Hepatocyte (in vitro differentiated cells): ENCODE results near the gene TIAM1. TPM values are rescaled to one million over a fixed set of nuclear protein-coding genes. Genes with fewer than 3 reads are reported as not detected.

ENCODE experiments used
- DNase-seq: peaks from one replicate; pipeline ENCODE4 v3.0.0-alpha.2; 2016; ENCODE audit warnings: low spot score
- H2AFZ ChIP-seq: fragments of 200-600 bp; sonication (generic); 2 replicates; pipeline ENCODE4 v1.6.0; 2016; ENCODE audit warnings: antibody characterized with exemption, mild to moderate bottlenecking
- H3K27ac ChIP-seq: fragments of 200-600 bp; sonication (generic); 2 replicates; pipeline ENCODE4 v1.5.1; 2016; ENCODE audit warnings: mild to moderate bottlenecking
- H3K27me3 ChIP-seq: fragments of 200-600 bp; sonication (generic); 2 replicates; pipeline ENCODE4 v1.6.1; 2016
- H3K36me3 ChIP-seq: fragments of 200-600 bp; sonication (generic); replicated peaks from 2 replicates; pipeline ENCODE4 v1.5.1; 2016; ENCODE audit warnings: low read depth; ENCODE audit not compliant: insufficient read depth
- H3K4me1 ChIP-seq: fragments of 200-600 bp; sonication (generic); 2 replicates; pipeline ENCODE4 v1.5.1; 2016; ENCODE audit warnings: mild to moderate bottlenecking, moderate library complexity; ENCODE audit not compliant: insufficient read depth
- H3K4me2 ChIP-seq: fragments of 200-600 bp; sonication (generic); 2 replicates; pipeline ENCODE4 v1.6.0; 2016
- H3K4me3 ChIP-seq: fragments of 200-600 bp; sonication (generic); 2 replicates; pipeline ENCODE4 v1.5.1; 2016; ENCODE audit warnings: mild to moderate bottlenecking
- H3K79me2 ChIP-seq: fragments of 200-600 bp; sonication (generic); 2 replicates; pipeline ENCODE4 v1.6.0; 2017; ENCODE audit warnings: mild to moderate bottlenecking
- H3K9me2 ChIP-seq: fragments of 200-600 bp; sonication (generic); replicated peaks from 2 replicates; pipeline ENCODE4 v1.6.0; 2017; ENCODE audit warnings: mild to moderate bottlenecking; ENCODE audit not compliant: insufficient read depth
- H3K9me3 ChIP-seq: fragments of 200-600 bp; sonication (generic); 2 replicates; pipeline ENCODE4 v1.5.1; 2016; ENCODE audit warnings: low read depth, mild to moderate bottlenecking
- H4K20me1 ChIP-seq: fragments of 200-600 bp; sonication (generic); 2 replicates; pipeline ENCODE4 v1.6.0; 2016; ENCODE audit warnings: mild to moderate bottlenecking; ENCODE audit not compliant: insufficient read depth, poor library complexity, severe bottlenecking
- EZH2 ChIP-seq: fragments of 200-600 bp; sonication (generic); IDR thresholded peaks from 2 replicates; pipeline ENCODE4 v1.6.1; 2016; ENCODE audit warnings: antibody characterized with exemption, mild to moderate bottlenecking, borderline replicate concordance
- EZH2phosphoT487 ChIP-seq: fragments of 200-600 bp; sonication (generic); IDR thresholded peaks from one replicate; pipeline ENCODE4 v1.6.1; 2018; ENCODE audit warnings: antibody characterized with exemption, mild to moderate bottlenecking, low read depth, moderate library complexity; ENCODE audit not compliant: unreplicated experiment, severe bottlenecking
- WGBS: methylation state at CpG from one replicate; pipeline ENCODE4 v1.1.6; 2016; ENCODE audit warnings: low lambda C conversion rate; ENCODE audit errors: missing lambda C conversion rate; 5-methylcytosine and 5-hydroxymethylcytosine counted together
- polyA plus RNA-seq: library from polyadenylated mRNA; unstranded; fragments of >200 nt; fragmentation: Nextera tagmentation; extraction: Ambion mirVana; gene quantifications from 2 replicates; pipeline ENCODE4 v1.2.1, GENCODE V29; 2016
- total RNA-seq: library from RNA; depleted of rRNA; stranded (reverse); fragments of >200 nt; gene quantifications from 2 replicates; pipeline ENCODE4 v1.2.3, GENCODE V29; 2014
- TF ChIP-seq, protein P1 (sequence below): fragments of 200-600 bp; sonication (generic); IDR thresholded peaks from 2 replicates; pipeline ENCODE4 v1.5.1; 2016; ENCODE audit warnings: antibody characterized with exemption, mild to moderate bottlenecking; ENCODE audit not compliant: poor library complexity

Gene TIAM1
- total and polyA plus RNA-seq, 2 experiments from 2014 or later = 8.8 TPM

DNA sequence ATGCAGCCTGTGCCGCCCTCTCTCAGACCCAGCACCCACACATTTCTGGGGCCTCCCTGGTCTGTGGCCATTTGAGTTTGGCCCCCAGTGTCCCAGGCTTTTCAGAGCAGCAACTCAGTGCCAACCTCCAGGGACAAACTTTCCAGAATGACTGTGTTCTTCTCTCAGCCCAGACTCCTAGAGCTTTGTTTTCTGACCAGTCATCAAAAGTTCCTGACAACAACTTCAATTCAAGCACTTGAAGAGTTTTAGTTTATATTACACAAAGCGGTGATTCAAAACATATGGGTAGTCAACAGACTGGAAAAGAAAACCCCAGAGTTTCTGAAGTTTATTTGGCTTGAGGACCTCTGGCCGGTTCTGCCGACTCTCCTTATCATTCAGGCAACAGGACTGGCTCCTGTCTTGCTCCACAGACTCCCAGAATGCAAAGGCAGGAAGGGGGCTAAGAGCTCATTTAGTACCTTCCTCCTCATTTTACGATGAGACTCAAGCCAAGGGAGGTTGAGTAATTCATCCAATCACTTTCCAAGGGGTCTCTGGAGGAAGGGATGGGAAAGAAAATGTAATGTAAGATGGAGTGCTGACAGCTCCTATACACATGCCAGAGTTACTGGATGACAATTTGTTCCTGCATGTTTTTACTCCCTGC is 27.0 kb upstream of the TIAM1 start:
- no peaks in the 10 kb centered on the region for H3K9me3 ChIP-seq
- peak overlapping the region; percentile 85 for H3K27ac ChIP-seq
- no peak overlapping the region for H2AFZ ChIP-seq
- H3K4me1 ChIP-seq = peaks cover 13% of the 10 kb centered on the region
- no peaks in the 10 kb centered on the region for H3K27me3 ChIP-seq
- H3K9me2 ChIP-seq = no peaks in the 10 kb centered on the region
- no peak overlapping the region for H3K4me3 ChIP-seq
- peak overlapping the region; percentile 49 for H3K4me2 ChIP-seq
- H3K36me3 ChIP-seq = no peaks in the 10 kb centered on the region
- no peak for TF ChIP-seq EZH2phosphoT487
- TF ChIP-seq EZH2 = no peak
- TF ChIP-seq, protein P1, sequence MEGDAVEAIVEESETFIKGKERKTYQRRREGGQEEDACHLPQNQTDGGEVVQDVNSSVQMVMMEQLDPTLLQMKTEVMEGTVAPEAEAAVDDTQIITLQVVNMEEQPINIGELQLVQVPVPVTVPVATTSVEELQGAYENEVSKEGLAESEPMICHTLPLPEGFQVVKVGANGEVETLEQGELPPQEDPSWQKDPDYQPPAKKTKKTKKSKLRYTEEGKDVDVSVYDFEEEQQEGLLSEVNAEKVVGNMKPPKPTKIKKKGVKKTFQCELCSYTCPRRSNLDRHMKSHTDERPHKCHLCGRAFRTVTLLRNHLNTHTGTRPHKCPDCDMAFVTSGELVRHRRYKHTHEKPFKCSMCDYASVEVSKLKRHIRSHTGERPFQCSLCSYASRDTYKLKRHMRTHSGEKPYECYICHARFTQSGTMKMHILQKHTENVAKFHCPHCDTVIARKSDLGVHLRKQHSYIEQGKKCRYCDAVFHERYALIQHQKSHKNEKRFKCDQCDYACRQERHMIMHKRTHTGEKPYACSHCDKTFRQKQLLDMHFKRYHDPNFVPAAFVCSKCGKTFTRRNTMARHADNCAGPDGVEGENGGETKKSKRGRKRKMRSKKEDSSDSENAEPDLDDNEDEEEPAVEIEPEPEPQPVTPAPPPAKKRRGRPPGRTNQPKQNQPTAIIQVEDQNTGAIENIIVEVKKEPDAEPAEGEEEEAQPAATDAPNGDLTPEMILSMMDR = no peak
- H4K20me1 ChIP-seq = no peaks in the 10 kb centered on the region
- H3K79me2 ChIP-seq = no peaks in the 10 kb centered on the region
- 48% methylated on average over 5 of the region's 5 CpGs for WGBS
- DNase-seq = peak; percentile 39

DNA sequence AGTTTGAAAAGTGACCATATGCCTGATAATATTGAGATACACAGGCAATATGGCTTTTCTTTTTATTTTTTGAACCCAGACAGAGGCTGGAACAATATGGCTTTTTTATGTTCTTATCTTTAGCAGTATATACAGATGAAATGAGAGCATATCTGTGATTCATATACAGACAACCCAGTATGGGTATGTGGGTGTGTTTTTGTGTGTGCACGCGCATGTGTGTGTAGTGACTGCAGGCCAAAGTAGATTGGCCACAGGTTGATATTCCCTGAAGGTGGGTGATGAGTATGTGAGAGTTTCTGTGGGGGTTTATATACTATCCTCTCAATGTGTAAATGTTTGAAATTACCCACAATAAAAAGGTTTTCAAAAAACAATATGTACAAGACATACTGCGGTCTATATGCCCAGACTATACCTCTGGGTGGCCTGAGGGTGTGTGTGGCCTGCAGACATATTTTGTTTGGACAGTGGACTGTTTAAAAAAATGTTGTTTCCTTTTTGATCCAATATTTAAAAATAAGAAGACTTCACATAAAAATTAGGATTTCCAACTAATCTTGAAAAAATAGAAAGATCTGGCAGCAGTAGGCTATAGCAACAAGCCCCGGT is 26.3 kb upstream of the TIAM1 start:
- Histone ChIP-seq H3K27me3 (no peaks in the 10 kb centered on the region), H4K20me1 (no peaks in the 10 kb centered on the region), H2AFZ (no peak overlapping the region), H3K79me2 (no peaks in the 10 kb centered on the region), H3K9me2 (no peaks in the 10 kb centered on the region), H3K4me1 (peaks cover 13% of the 10 kb centered on the region), H3K27ac (peak overlapping the region; percentile 85), H3K4me3 (no peak overlapping the region), H3K36me3 (no peaks in the 10 kb centered on the region), H3K4me2 (peak overlapping the region; percentile 49), H3K9me3 (no peaks in the 10 kb centered on the region)
- TF ChIP-seq, protein P1 = no peak
- no peak for TF ChIP-seq EZH2
- no peak for TF ChIP-seq EZH2phosphoT487
- 65% methylated on average over 4 of the region's 4 CpGs for WGBS
- no peak for DNase-seq

DNA sequence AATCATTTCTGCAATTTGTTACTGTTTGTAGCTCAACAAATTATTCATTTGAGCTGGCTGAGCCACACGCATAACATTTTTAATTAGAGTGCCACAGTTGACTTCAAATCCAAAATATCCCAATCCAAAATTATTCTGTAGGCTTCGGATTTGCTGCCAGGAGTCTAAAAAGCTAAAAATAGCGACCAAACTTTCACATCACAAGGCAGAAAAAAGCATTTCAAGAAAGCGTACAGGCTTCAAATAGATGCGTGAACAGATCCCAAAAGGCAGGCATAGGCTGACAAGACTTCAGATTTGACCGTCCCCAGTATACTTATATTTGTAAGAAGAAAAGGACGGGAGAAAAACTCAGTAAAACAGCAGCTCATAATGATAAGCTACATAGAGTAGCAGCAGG is 24.3 kb upstream of the TIAM1 start:
- DNase-seq = no peak
- H3K4me3 ChIP-seq = no peak overlapping the region
- H3K36me3 ChIP-seq = no peaks in the 10 kb centered on the region
- no peaks in the 10 kb centered on the region for H3K27me3 ChIP-seq
- H3K9me3 ChIP-seq = no peaks in the 10 kb centered on the region
- H2AFZ ChIP-seq = no peak overlapping the region
- no peak for TF ChIP-seq EZH2
- no peak for TF ChIP-seq EZH2phosphoT487
- TF ChIP-seq, protein P1 = no peak
- no peaks in the 10 kb centered on the region for H3K79me2 ChIP-seq
- H3K4me1 ChIP-seq = peaks cover 13% of the 10 kb centered on the region
- no peaks in the 10 kb centered on the region for H4K20me1 ChIP-seq
- H3K4me2 ChIP-seq = no peak overlapping the region
- WGBS = 94% methylated on average over 7 of the region's 7 CpGs
- H3K27ac ChIP-seq = no peak overlapping the region
- no peaks in the 10 kb centered on the region for H3K9me2 ChIP-seq
